ENCODE data around the gene PIK3C3. TPM values are rescaled to one million over a fixed set of nuclear protein-coding genes. Genes with fewer than 3 reads are reported as not detected.

The PIK3C3 gene
- total RNA-seq, 6 experiments from 2014 or later = 15.2 to 27.2 (median 19.6) TPM

GRCh38 chr18:41967680-41968079, 12.6 kb downstream of the PIK3C3 start:
- H3K36me3 ChIP-seq = peaks cover 4 to 18% (median 12%) of the 10 kb centered on the region in 4 donors
- no peaks in the 10 kb centered on the region for H3K9me3 ChIP-seq
- H3K27ac ChIP-seq = no peak overlapping the region
- ATAC-seq = no peak
- 100% methylated on average over 2 of the region's 2 CpGs for WGBS (ENCODE audit: insufficient coverage, low coverage, low lambda C conversion rate, missing lambda C conversion rate)
- TF ChIP-seq CTCF (IDR thresholded peaks at IDR 0.05) = no peak
- no peak for TF ChIP-seq POLR2A (IDR thresholded peaks at IDR 0.05)
- H3K4me3 ChIP-seq = no peak overlapping the region
- H3K27me3 ChIP-seq = no peaks in the 10 kb centered on the region
- no peaks in the 10 kb centered on the region for H3K4me1 ChIP-seq
- intact Hi-C loops (cut with DNase I) = no loop called here
- no peak for DNase-seq

DNA sequence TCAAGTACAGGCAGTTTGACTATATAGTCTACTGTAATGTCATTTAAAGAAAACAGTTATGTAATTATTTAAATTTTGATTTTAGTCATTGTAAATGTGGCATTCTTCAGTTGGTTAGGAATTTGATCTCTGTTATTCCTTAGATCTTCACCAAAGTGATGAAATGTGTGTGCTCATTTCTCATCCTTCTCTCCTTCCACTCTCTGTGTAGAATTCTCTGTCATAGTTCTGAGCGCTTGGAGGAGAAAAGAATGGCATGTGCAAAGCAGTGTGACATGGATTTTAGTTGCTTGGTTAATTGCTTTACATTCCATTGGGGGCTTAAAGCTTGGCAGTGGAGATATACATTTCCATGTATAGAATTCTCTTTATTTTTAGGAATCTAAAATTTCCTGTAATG, 14.8 kb downstream of the PIK3C3 start:
- Histone ChIP-seq H3K9me3 (no peaks in the 10 kb centered on the region), H3K27me3 (no peaks in the 10 kb centered on the region), H3K4me3 (no peak overlapping the region), H3K4me1 (no peaks in the 10 kb centered on the region), H3K36me3 (peaks cover 0 to 11% (median 7%) of the 10 kb centered on the region in 4 donors), H3K27ac (no peak overlapping the region)
- intact Hi-C loops (cut with DNase I) = no loop called here
- no peak for DNase-seq
- TF ChIP-seq CTCF (IDR thresholded peaks at IDR 0.05) (no peak), POLR2A (IDR thresholded peaks at IDR 0.05) (no peak)
- 100% methylated on average over 1 of the region's 1 CpG for WGBS (ENCODE audit: insufficient coverage, low coverage, low lambda C conversion rate, missing lambda C conversion rate)
- no peak for ATAC-seq

- intact Hi-C loops (cut with DNase I) = no loop called here
- Histone ChIP-seq H3K4me3 (no peak overlapping the region), H3K4me1 (no peaks in the 10 kb centered on the region), H3K36me3 (peaks cover 0 to 11% (median 7%) of the 10 kb centered on the region in 4 donors), H3K9me3 (no peaks in the 10 kb centered on the region), H3K27ac (no peak overlapping the region), H3K27me3 (no peaks in the 10 kb centered on the region)
- DNase-seq (no peak), ATAC-seq (no peak)
- TF ChIP-seq POLR2A (IDR thresholded peaks at IDR 0.05) (no peak), CTCF (IDR thresholded peaks at IDR 0.05) (no peak)
- WGBS (ENCODE audit: insufficient coverage, low coverage, low lambda C conversion rate, missing lambda C conversion rate) = 55% methylated on average over 3 of the region's 3 CpGs
These were observed 17.3 kb downstream of the PIK3C3 start for GRCh38 chr18:41972067-41972925.

DNA sequence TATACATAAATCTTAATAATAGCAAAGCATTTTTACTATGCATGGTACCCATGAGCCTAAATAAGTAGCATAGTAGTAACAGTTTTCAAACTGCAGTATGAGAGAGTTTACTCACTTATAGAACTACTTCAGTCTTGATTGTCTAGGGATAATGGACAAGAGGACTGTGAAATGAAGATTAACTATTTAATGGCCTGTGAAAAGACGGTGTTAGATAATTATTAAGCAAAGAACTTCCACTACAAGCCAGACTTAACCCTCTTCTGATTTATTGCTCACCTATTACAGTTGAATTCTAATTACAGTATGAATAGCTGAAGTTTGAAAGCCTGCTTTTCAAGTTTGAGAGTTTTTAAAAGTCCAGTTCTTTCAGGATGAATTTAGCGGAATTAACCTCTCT, 18.9 kb downstream of the PIK3C3 start:
- TF ChIP-seq CTCF (IDR thresholded peaks at IDR 0.05) (no peak), POLR2A (IDR thresholded peaks at IDR 0.05) (no peak)
- no peak for ATAC-seq
- no peak for DNase-seq
- Histone ChIP-seq H3K27me3 (no peaks in the 10 kb centered on the region), H3K27ac (no peak overlapping the region), H3K9me3 (no peaks in the 10 kb centered on the region), H3K4me1 (no peaks in the 10 kb centered on the region), H3K4me3 (no peak overlapping the region), H3K36me3 (peaks cover 0 to 10% (median 4%) of the 10 kb centered on the region in 4 donors)
- intact Hi-C loops (cut with DNase I) = no loop called here
- WGBS (ENCODE audit: insufficient coverage, low coverage, low lambda C conversion rate, missing lambda C conversion rate) = 100% methylated on average over 2 of the region's 2 CpGs

All from right lobe of liver (tissue), 6 donors.